ENCODE data around the gene PAPPA.

PAPPA gene

GRCh38 chr9:116318468-116319374 is 165.1 kb downstream of the PAPPA start:
- no peak for DNase-seq (ENCODE audit: low spot score)

DNA sequence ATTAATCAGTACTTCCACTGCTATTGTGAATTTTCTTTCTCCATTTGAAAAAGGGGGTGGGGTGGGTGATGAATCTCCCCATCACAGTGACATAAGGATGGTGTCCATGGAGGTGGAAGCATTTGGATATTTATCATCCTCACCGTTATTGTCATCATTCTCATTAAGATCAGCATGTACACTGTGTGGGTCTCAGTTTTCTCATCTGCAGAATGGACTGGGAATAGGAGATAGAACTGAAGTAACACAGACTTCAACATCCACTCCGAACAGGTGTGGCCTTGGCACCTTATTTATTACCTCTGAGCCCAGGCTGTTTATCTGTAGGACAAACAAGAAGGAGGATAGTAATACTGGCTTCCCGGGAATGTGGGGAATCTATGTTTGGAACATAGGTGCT is 165.9 kb downstream of the PAPPA start:
- no peak for DNase-seq (ENCODE audit: low spot score)

- no peak for DNase-seq (ENCODE audit: low spot score)
These were observed 166.7 kb downstream of the PAPPA start for GRCh38 chr9:116320290-116320689.

DNA sequence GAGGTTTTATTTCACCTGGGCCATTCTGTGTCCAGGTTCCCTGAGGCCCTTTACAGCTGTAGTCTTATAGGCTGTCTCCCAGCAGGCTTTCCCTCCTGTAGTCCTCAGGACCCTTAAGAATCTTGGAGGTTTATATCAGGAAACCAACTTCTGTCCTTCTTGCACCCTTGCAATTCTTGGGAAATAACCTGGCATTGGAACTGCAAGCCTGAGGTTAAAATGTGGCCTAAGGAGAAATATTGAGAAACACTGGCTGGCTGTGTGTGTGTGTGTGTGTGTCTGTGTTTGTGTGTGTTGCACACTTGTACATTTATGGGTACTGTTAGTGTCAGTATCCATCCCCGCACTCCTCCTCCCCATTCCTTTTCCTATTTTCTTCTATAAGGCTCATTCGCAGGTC is 168.9 kb downstream of the PAPPA start:
- no peak for DNase-seq (ENCODE audit: low spot score)

GRCh38 chr9:116323012-116323411 is 169.4 kb downstream of the PAPPA start:
- no peak for DNase-seq (ENCODE audit: low spot score)

- DNase-seq (ENCODE audit: low spot score): no peak
These were observed 170.0 kb downstream of the PAPPA start for GRCh38 chr9:116323571-116323970.

- DNase-seq (ENCODE audit: low spot score): no peak
These were observed 172.3 kb downstream of the PAPPA start for GRCh38 chr9:116325924-116326323.

GRCh38 chr9:116327701-116328405 is 174.3 kb downstream of the PAPPA start:
- no peak for DNase-seq (ENCODE audit: low spot score)

DNA sequence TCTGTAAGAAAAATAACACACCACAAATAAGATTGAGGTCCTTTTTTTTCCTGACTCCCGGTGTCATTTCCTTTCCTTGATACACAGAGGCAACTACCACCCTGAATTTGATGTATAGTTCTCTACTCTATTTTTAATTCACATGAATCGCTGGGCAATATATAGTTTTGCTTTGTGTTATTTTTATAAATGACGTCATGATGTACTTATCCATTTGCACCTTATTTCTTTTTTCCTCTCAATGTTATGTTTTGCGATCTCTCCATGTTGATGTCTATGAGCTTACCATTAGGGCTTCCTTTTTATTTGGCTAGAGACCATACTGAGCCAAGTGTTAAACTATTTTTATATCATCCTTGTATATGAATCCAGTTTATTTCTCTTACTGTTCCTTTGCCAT is 175.9 kb downstream of the PAPPA start:
- no peak for DNase-seq (ENCODE audit: low spot score)

DNA sequence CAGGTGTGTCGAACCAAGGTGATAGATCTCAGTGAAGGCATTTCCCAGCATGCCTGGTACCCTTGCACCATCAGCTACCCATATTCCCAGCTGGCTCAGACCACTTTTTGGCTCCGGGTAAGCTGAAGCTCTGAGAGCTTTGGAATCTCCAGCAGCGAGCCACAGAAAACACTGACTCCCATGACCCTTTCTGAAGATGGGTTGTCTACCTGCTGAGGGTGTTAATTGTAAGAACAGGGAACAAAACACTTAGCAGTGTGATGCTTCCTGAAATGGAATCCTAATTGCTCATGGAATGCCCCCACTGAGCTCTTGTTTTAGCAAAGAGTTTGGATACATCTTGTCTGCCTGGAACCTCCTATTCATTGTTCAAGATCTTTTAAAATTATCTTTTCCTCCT is 177.7 kb downstream of the PAPPA start:
- DNase-seq (ENCODE audit: low spot score): no peak

DNA sequence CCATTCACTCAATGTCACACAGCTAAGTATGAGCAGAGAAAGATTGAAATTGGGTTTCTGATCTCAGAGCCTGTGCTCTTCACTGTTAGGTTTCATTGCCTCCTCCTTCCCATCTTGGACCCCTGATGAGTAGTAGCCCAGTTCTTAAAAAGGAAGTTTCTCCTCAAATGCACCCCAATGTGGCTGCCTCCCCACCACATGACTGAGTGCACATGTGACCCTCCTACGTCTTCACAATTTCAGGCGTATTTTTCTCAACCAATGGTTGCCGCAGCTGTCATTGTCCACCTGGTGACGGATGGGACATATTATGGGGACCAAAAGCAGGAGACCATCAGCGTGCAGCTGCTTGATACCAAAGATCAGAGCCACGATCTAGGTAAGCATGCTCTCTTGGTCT is 178.5 kb downstream of the PAPPA start:
- no peak for DNase-seq (ENCODE audit: low spot score)

DNA sequence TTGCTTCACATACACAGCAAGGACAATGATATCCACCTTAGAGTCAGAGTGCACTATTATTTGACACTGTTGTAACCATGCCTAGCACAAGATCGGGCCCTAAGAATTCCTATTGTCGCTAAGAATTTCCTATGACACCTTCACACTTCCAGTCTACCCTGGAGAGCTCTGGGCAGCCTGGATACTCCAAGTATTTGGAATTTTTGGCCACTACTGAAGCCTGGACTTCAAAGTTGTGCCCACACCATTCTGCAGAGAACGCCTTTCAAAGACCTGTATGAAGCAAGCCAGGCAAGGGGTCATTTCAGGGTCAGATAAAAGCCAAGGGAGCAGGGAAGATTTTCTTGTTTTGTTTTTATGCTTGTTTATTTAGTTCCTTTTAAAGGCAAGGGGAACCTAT is 179.7 kb downstream of the PAPPA start:
- no peak for DNase-seq (ENCODE audit: low spot score)

- no peak for DNase-seq (ENCODE audit: low spot score)
These were observed 181.1 kb downstream of the PAPPA start for GRCh38 chr9:116334546-116335150.

GRCh38 chr9:116335392-116335791 is 181.8 kb downstream of the PAPPA start:
- no peak for DNase-seq (ENCODE audit: low spot score)

DNA sequence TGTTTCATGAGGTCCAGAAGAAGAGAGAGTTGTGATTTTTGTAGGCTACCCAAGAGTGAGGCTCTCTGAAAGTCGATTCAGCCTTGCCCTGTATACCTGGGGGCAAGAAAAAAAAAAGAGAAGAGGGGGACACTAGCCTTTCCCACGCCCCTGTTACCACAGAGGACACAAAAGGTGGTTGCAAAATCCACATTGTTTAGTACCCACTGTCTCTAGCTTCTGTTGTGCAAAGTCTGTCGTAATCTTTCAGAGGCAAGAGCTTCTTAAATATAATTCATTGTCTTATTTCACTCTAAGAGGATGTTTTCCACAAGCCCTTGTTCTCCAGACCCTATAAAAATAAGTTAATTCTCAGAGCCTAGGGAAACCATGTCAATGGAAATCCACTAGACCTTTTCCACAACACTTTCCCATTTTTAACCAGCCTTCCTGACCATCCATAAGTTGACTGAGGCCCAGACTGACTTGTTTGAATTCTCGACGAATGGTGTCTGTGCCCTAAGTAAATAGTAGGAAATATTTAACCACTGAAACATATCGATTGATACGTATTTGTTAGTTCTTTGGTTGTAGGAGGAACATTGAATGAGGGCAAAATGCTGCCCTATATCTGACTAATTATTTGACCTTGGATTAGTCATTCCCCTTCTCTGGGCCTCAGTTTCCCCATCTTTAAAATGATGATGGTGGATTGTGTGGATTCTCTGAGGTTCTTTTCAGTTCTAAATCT is 182.7 kb downstream of the PAPPA start:
- no peak for DNase-seq (ENCODE audit: low spot score)

DNA sequence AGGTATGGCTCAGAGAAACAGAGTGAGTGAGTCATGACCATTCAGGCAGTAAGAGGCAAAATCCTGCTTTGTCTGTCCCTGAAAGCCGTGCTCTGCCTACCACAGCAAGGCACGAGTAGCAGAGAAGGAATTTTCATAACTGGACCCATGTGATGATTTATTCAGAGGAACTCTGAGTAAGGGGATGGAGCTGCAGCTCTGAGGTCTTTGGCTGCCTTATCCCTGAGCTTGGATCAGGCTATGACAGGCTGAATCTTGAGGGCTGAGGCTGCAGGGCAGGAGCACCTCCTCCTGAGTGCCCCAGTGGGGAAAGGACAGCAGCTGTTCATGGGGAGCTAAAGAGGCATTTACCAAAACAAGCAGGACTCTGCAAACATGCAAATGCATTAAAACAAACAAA is 183.4 kb downstream of the PAPPA start:
- DNase-seq (ENCODE audit: low spot score): peak; percentile 92

DNA sequence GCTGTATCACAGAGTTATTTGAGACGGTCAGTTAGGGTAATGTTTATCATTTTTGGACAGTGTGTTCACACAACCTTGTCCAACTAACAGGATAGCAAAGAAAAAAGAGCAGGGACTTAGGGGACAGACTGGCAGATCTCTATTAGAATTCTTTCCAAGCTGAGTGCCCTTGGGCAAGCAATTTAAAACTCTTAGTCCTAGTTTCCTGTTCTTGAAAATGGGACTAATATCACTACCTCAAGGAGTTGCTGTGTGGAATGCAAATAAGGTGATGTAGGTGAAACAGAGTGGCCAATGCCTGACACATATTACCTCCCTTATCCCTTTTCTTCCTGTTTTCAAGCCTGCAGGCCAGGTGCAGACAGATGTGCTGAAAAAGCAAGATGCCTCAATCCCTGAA is 186.7 kb downstream of the PAPPA start:
- DNase-seq (ENCODE audit: low spot score): no peak

- no peak for DNase-seq (ENCODE audit: low spot score)
These were observed 188.5 kb downstream of the PAPPA start for GRCh38 chr9:116342061-116342460.

DNA sequence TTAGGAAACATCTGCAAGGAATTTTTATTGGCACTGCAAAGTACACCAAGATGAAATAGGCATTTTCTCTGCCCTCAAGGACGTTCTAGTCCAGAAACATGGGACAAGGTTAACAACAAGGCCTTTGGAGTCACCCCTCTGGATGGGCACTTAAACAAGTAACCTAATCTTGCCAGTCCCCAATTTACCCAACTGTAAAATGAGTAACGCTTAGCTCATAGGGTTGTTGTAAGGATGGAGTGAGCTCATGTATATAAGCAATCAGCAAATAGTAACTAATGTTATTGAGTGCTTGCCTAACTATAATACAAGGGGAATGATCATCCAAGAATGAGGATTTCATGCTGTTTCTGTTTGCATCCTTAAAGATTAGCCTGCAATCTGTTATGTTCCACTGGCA is 189.3 kb downstream of the PAPPA start:
- peak; percentile 17 for DNase-seq (ENCODE audit: low spot score)

DNA sequence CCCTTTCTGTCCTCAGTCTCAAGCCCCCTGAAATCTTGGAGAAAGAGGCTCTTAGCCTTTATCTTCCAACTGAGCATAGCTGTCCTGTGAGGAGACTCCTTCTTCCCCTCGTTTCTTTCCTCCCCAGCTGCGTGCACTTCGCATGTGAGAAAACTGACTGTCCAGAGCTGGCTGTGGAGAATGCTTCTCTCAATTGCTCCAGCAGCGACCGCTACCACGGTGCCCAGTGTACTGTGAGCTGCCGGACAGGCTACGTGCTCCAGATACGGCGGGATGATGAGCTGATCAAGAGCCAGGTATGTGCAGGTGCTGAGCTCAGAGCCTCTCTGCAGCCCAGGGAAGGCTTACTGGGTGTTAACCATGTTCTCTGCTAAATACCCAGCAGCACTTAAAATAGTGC is 190.8 kb downstream of the PAPPA start:
- no peak for DNase-seq (ENCODE audit: low spot score)

DNA sequence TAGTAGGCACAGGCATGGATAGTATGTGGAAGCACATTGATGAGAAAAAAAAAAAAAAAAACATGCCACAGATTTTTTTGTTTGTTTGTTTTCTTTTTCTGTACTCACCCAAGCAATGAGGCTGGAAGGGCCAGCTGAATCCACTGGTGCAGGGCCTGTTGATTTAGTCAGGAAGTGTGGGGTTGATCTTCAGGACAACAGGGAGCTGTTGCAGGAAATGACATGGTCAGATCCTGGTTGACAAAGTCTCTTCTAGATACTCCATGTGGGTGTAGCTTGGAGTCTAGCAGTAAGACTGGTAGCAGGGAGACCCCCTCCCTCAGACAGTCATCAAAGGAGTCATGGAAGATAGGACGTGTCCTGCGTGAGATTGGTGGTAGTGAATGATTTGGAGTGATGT is 191.8 kb downstream of the PAPPA start:
- no peak for DNase-seq (ENCODE audit: low spot score)

DNA sequence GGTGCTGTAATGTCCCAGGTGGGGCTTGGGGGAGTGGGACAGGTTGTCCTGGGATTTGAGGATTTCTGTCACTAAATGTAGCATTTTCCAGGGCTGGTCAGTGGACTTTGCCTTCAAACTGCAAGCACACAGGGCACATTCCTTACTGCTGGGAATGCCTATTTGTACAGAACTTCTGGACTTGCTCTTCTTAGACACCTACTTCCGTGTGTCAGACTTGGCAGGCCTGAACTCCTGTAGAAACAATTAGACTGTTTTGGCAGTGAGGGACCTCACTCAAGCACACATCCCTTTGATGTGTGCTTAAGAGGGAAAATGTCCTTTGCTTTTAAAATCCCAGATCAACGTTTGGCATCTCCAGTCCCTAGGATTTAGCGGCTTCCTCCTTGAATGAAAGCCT is 192.2 kb downstream of the PAPPA start:
- DNase-seq (ENCODE audit: low spot score): no peak
